Upper lobe of right lung (tissue), 1 donor: Measurements from ENCODE around the gene PAQR5. TPM values are rescaled to one million over a fixed set of nuclear protein-coding genes. Genes with fewer than 3 reads are reported as not detected.

Experiments used
- ATAC-seq: fragments of 200-7000 bp; cut with Tn5 transposase; one replicate; pipeline ENCODE4 v1.9.1; 2020; ENCODE audit warnings: mild to moderate bottlenecking, moderate library complexity
- DNase-seq: peaks from one replicate; pipeline ENCODE4 v3.0.0-alpha.2; 2020
- H3K27ac ChIP-seq: fragments of 200-600 bp; one replicate; pipeline ENCODE4 v1.8.0; 2022
- H3K27me3 ChIP-seq: fragments of 200-600 bp; one replicate; pipeline ENCODE4 v1.8.0; 2022; ENCODE audit warnings: mild to moderate bottlenecking
- H3K36me3 ChIP-seq: fragments of 200-600 bp; one replicate; pipeline ENCODE4 v1.8.0; 2022
- H3K4me1 ChIP-seq: fragments of 200-600 bp; one replicate; pipeline ENCODE4 v1.8.0; 2022
- H3K4me3 ChIP-seq: fragments of 200-600 bp; one replicate; pipeline ENCODE4 v1.8.0; 2022; ENCODE audit warnings: mild to moderate bottlenecking
- H3K9me3 ChIP-seq: fragments of 200-600 bp; one replicate; pipeline ENCODE4 v1.8.0; 2022
- CTCF ChIP-seq: fragments of 200-600 bp; IDR thresholded peaks from one replicate; pipeline ENCODE4 v1.8.0; 2022; ENCODE audit warnings: antibody characterized with exemption
- intact Hi-C: fragments of 100-400 bp; cut with DNase I; formaldehyde crosslinking; loops from one replicate; pipeline ENCODE4 v1.11.0; 2022
- total RNA-seq: library from RNA; stranded (reverse); fragmentation: NEBNext Ultra II Directional; extraction: Animal tissue kit (Norgen Biotek cat#: 25700); gene quantifications from one replicate; pipeline ENCODE4 v1.2.1, GENCODE V29; 2021
- donor health status: DM: no; HTN: yes; CAD: no; lungs with severe emphysema.

PAQR5 gene
- total RNA-seq, 1 donor from 2014 or later: 37.9 TPM

- peak; percentile 98 for DNase-seq
- intact Hi-C loops: no loop called here
- ATAC-seq: peak; percentile 97
- no peaks in the 10 kb centered on the region for H3K27me3 ChIP-seq
- H3K4me1 ChIP-seq: peaks cover 23% of the 10 kb centered on the region
- no peaks in the 10 kb centered on the region for H3K9me3 ChIP-seq
- peaks cover 35% of the 10 kb centered on the region for H3K36me3 ChIP-seq
- H3K27ac ChIP-seq: peak within 1 kb of the TSS; percentile 93
- H3K4me3 ChIP-seq: peak within 1 kb of the TSS; percentile 95
- no peak for TF ChIP-seq CTCF
Measured at GRCh38 chr15:69452692-69453521, 154.2 kb downstream of the PAQR5 start, which contains the start of gene RPLP1. Gene RPLP1 (plus strand): TSS chr15:69452818. CDS start chr15:69452949, 131 bp downstream.

GRCh38 chr15:69454953-69455352 lies 156.2 kb downstream of the PAQR5 start:
- peaks cover 23% of the 10 kb centered on the region for H3K4me1 ChIP-seq
- peaks cover 35% of the 10 kb centered on the region for H3K36me3 ChIP-seq
- ATAC-seq (no peak), DNase-seq (no peak)
- no peak for TF ChIP-seq CTCF
- intact Hi-C loops: no loop called here
- H3K27me3 ChIP-seq: no peaks in the 10 kb centered on the region
- peak overlapping the region; percentile 95 for H3K4me3 ChIP-seq
- H3K27ac ChIP-seq: no peak overlapping the region
- no peaks in the 10 kb centered on the region for H3K9me3 ChIP-seq

GRCh38 chr15:69456208-69457166 lies 157.8 kb downstream of the PAQR5 start:
- Histone ChIP-seq H3K27ac (no peak overlapping the region), H3K4me3 (no peak overlapping the region), H3K27me3 (no peaks in the 10 kb centered on the region), H3K36me3 (peaks cover 35% of the 10 kb centered on the region), H3K9me3 (no peaks in the 10 kb centered on the region), H3K4me1 (peaks cover 24% of the 10 kb centered on the region)
- intact Hi-C loops: no loop called here
- ATAC-seq (no peak), DNase-seq (no peak)
- TF ChIP-seq CTCF: no peak

Other genes starting within 250 kb of the PAQR5 start
- 23.8 TPM for gene GLCE, start 138.3 kb upstream of the PAQR5 start, total RNA-seq
- gene KIF23, start 115.4 kb downstream of the PAQR5 start, total RNA-seq: 2.7 TPM
- 1,255 TPM for gene RPLP1, start 153.9 kb downstream of the PAQR5 start, total RNA-seq